GM18951 (cell line): ENCODE data around the gene INPP5A.

Experiments
- POLR2A ChIP-seq: IDR thresholded peaks from 4 replicates; pipeline ENCODE4 v1.6.1; 2011; ENCODE audit warnings: mild to moderate bottlenecking; ENCODE audit not compliant: insufficient read length, insufficient read depth; ENCODE audit errors: extremely low read depth
- in situ Hi-C: fragments of 300-500 bp; cut with MboI; formaldehyde crosslinking; loops from one replicate; pipeline ENCODE4 v1.12.0; 2022; ENCODE audit warnings: low sequenced_read_pairs, mixed read lengths, inconsistent platforms; ENCODE audit not compliant: unreplicated experiment

Gene INPP5A

GRCh38 chr10:132691711-132692153 is 154.1 kb downstream of the INPP5A start:
- no peak for TF ChIP-seq POLR2A
- in situ Hi-C loops: no loop called here

DNA sequence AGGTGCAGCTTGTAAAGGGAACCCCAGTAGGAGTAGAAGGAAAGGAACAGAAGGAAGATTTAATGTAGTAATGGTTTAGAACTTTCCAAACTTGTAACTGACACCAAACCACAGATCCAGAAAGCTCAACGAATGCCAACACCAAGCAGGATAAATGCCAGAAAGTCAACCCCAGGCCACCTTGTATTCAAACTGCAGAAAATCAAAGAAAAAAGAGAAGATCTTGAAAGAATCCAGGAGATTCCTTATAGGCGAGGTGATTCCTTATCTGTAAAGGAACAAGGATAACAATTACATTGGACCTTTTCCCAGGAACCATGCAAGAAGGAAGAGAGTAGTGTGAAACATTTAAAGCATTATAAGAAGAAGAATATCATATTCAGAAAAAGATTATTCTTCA is 154.7 kb downstream of the INPP5A start:
- no peak for TF ChIP-seq POLR2A
- in situ Hi-C loops: no loop called here

- no peak for TF ChIP-seq POLR2A
- in situ Hi-C loops: no loop called here
Measured at GRCh38 chr10:132693676-132694075, 156.1 kb downstream of the INPP5A start.

- in situ Hi-C loops: no loop called here
- no peak for TF ChIP-seq POLR2A
Measured at GRCh38 chr10:132696204-132696603, 158.6 kb downstream of the INPP5A start.

DNA sequence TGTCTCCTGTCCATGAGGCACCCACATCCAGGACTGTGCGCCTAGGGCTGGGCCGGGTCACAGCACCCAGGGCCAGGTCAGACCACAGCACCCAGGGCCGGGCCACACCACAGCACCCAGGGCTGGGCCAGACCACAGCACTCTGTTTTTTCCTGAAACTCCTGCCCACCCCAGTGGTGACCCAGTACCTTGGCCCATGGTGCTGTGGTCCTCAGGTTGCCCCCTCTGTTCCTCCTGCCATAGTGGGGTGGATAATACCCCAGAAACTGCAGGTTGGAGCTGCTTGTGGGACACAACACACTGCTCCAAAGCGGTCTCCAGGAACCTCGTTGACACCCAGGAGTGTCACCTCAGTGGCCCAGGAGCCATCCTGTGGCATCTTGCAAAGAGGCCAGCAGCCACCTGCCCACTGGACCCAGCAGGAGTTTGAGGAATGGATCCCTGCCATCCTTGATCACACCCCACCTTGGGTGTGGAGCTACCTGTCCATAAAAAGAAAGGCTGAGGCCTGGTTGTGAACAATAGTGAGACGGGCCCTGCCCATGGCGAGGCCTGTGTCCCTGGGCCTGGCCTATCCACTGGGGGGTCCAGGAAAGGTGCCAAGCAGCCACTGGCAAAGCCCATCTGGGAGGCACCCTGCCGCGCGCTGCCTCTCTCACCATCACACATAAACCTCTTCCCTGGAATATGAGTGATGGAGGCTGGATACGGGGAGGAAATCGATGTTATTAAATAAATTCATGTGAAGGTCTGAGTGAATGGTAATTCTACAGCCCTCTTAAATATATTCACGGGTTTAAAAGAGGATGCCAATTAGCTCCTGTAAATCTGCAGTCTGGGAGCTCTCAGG is 159.4 kb downstream of the INPP5A start:
- in situ Hi-C loops: no loop called here
- TF ChIP-seq POLR2A: no peak

DNA sequence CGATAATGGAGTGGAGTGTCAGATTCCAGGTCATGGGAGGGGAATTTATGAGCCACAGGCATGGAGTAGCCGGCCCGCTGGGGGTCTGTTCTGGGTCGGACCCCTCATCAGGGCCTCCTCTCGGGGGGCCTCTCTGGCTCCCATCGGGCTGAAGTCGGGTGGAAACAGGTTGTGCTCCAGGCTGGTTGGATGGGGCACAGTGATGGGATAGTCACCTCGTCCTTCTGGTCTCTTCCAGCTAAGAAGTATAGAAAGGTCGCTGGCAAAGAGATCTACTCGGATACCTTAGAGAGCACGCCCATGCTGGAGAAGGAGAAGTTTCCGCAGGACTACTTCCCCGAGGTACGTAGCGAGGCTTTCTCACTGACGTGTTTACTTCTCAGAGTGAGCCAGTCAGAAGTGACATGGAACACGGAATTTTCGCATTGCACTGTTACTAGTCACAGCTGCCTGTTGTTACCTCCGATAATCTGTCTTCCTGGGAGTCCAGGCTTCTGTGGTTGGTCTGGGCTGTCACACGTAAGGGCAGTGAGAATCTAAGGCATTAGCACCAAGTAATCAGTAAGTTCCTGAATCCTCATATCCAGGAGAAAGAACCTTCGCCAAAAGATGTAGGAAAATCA is 160.1 kb downstream of the INPP5A start:
- in situ Hi-C loops: no loop called here
- TF ChIP-seq POLR2A: no peak

GRCh38 chr10:132698211-132698751 is 160.7 kb downstream of the INPP5A start:
- no peak for TF ChIP-seq POLR2A
- in situ Hi-C loops: no loop called here

GRCh38 chr10:132698761-132699391 is 161.3 kb downstream of the INPP5A start:
- in situ Hi-C loops: no loop called here
- TF ChIP-seq POLR2A: no peak

DNA sequence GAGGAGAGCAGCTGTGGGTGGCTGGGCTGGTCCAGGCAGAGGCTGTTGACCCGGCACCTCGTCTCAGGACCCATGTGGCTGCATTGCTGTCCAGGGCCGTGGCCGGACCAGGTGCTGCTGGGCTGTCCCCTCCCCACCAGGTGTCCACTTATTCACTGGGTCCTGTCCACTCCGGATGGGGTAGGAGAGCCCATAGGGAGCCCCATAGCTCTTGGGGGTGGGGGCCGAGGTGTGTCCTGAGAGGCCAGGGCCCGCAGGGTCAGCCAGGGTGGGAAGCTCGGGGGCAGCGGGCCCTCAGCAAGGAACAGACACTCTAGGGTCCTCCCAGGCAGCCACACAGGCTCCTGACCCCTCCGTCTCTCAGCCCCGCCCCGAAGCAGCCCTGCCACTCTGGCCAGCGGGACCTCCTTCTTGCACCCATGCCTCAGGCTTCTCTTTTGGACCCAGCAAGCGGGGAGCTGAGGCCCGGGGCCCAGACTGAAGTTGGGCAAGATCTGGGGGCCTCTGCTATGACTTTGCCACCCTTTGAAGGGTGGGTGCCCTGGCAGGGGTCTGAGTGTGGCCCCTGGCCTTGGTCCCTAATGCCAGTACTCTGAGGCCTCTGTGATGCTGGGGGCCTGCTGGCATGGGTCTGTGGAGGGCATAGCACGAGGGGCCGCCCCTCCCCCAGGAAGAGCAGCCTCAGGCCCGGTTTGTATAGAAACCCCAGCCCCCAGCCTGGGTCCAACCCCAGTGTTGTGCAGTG is 162.0 kb downstream of the INPP5A start:
- no peak for TF ChIP-seq POLR2A
- in situ Hi-C loops: no loop called here

DNA sequence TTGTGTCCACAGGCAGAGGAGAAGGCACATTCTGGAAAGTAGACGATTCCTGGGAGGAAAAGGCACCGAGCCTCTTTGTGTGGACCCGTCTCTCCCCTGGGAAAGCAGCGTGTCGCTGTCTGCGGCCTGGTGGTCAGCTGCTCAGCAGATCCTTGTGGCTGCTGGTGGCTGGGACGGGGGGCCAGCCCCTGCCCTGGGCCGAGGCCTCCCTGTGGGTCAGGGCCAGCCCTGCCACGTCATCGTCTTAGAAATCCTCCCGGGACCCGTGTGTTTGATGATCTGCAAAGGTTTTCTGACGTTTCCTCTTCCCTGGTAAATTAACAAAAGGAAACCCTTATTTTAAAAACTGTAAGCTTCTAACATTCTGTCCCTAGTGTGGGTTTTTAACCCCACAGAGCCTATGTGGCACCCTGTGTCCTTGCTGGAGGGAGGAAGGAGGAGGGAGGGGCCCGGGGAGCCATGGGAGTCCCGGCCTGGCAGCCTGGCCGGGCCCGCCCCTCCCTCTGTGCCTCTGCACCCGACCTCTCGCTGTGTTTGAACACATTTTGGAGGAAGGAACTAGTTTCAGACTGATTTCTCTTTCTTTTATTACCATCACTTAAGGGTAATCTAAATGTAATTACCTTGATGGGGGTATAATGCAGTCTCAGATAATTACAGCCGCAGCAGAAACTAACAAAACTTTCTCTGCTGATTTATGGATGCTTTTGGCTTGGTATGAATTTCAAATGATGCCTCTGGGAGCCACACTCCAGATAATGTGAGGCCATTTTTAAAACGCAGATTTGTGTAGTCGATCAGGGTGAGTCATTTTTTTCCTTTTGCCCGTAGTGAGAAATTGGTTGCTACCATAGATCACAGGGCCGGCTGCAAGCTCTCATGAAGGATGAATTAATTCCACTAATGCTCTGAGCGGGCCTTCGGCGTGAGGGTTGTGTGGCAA is 162.8 kb downstream of the INPP5A start:
- in situ Hi-C loops: no loop called here
- no peak for TF ChIP-seq POLR2A

GRCh38 chr10:132701099-132701845 is 163.7 kb downstream of the INPP5A start:
- in situ Hi-C loops: no loop called here
- no peak for TF ChIP-seq POLR2A

GRCh38 chr10:132701846-132702190 is 164.2 kb downstream of the INPP5A start:
- no peak for TF ChIP-seq POLR2A
- in situ Hi-C loops: no loop called here
